Epidermal melanocyte (primary cell): ENCODE data around the gene RASSF4.
A peak's percentile ranks its signal among the peaks of the same experiment; 100 is the strongest.

Experiments used
- DNase-seq: peaks from one replicate; pipeline ENCODE4 v3.0.0; 2011; ENCODE audit warnings: low spot score; ENCODE audit not compliant: insufficient read length

The RASSF4 gene

DNA sequence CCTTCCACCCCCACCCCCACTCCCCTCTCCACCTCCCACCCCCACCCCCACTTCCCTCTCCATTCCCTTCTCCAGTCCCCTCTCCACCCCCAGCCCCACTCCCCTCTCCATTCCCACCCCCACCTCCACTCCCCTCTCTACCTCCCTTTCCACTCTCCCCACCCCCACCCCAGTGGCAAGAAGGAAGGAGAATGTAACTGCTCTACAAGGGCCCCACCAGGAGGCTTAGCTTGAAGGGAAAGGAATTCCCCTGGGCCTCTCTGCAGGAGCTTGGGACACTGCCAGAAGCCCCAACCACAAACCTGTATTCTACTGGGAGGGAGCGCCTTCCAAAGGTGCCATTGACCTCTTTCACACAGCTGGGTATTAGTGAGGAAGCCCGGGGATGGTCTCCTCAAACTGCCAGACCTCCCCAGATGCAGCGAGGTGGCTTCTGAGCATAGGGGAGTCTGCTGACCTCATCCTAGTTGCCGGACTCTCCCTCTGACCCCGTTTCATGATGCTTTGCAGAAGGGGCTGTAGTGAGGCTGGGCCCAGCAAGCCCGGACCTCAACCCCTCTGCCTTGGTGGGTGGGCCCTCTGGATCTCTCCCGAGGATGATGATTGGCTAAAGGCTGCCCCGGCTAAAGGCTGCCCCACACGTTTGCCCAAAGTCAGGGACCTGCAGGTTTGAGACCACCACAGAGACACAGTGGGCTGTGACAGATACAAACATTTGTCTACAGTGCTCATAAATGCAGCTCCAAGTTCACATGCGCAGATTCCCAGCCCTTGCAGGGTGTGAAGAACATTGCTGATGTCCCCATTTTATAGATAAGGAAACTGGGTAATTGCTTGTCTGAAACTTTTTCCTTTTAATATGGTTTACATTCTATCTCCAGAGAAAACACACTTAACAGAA is 16.1 kb downstream of the RASSF4 start:
- DNase-seq = no peak

DNA sequence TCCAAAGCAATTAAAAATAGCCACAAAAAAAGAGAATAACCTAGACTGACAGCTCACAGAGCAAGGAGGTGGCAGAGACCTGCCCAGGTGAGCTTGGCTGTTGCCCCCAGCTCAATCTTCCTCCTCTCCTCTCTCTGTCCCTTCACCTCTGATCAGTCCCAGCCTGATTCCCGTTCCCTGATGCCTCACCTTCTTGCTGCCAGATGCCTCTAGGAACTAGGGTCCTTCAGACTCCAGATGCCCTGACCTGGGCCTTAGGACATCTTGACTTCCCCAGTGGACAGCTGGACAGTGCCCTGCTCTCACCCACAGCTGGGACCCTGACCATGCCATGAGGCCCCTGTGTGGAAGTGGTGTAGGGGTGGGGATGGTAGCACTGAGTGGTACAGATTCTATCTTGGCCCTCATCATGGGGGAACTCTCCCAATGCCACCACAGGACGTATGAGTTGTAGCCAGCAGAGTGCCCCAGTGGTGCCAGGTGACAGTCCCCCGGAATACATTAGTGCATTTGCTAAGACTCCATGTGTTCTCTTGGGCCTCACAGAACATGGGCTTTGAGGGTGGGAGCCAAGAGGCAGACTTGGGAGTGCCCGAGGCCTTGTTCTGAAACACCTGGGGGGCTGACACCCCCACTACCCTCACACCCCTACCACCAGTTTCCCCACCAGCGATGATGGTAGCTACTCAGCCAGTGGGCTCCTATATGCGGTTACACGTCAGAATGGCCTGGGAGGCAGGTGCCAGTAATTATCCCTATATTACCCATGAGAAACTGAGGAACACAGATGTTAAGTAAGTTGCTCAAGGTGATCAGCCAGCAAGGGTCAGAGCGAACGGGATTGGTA is 17.0 kb downstream of the RASSF4 start:
- DNase-seq = no peak

DNA sequence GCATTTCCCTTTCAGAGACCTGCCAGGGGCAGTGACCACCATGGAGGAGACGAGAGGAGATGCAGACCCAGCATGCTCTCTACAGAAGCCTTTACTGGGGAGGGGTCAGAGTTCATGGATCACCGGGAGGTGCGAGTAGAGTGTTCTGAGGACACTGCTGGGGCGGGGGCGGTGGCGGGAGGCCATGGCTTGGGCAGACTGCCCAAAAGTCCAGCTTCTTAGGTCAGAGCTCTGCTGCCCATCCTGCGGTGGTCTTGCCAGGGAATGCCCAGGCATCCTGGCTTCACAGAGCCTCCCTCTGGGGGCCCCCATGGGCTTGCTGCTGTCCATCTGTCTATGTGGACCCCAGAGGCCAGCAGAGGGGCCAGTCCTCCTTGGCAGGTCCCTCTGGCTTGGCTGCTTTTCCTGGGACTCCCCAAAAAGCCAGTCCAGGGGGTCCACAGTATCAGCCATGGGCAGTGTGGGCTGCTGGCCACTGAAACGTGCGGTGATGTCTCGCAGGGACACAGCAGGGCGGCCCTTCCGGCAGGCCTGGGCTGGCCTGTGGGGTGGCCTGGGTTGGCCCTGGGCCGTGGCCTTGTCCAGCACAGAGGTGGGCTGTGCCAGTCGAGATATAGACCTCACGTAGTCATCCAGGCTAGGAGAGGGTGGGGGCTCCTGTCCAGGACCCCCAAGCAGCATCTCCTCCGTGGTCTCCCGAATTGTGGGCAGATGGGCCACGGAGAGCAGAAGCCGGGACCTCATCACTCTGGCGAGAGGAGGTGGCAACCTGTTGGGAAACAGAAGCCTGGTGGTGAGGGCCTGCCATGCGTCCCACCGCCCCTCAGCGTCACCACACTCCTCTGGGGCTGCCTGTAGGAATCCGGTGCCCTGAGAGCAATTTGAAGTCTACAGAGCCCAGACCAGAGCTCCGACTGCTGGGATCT is 17.9 kb downstream of the RASSF4 start:
- DNase-seq = no peak

DNA sequence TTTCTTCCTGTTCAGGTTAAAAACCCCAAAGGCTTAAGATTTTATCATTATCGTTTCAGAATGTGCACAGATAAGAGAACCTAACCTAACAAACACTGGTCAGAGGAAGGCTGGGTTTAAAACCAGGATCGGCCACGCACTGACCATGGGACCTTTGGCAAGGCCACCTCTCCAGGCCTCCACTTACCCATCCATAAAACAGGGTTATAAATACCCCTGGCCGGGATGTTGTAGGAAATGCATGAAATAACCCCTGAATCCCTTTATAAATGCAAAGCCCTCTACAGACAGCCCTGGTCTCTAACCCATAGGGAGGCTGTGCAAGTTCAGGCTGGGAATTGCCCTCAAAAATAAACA is 18.6 kb downstream of the RASSF4 start:
- no peak for DNase-seq

DNA sequence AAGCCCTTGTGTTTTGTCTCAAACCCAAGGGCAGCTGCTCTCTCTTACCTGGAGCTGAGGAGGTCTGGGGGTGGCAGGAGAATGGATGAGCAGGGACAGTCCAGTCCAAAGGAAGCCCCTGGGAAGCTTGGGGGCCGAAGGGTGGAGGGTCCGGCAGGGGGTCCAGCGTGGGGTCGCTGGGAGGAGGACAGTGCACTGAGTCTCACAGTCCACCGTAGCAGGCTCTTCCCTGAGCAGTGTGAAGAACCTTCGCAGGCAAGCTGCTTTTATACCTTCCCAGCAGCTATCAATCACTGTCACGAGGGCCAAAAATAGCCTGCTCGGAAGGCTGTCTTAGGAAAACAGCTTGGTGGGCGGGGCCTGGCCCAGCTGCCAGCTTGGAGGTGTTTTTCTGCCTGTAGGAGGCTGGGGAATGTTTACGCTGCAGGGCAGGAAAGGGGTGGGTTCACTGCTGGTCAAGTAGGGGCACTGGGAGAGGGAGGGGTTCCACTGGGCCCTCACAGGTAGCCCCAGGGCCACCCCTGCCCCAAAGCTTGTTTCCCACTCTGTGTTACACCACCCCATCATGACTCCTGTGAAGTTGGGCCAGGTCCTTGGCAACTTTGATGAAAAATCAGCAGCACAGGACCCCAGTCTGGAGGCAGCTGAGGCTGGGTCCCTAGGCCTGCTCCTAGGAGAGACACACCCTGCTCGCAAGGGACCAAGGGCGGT is 19.1 kb downstream of the RASSF4 start, which contains the start of gene DEPP1:
DEPP1 (minus strand) TSS at position 240 of the 711 bp plus-strand sequence. CDS start 779 bp downstream, outside the sequence.
- DNase-seq = peak; percentile 61

DNA sequence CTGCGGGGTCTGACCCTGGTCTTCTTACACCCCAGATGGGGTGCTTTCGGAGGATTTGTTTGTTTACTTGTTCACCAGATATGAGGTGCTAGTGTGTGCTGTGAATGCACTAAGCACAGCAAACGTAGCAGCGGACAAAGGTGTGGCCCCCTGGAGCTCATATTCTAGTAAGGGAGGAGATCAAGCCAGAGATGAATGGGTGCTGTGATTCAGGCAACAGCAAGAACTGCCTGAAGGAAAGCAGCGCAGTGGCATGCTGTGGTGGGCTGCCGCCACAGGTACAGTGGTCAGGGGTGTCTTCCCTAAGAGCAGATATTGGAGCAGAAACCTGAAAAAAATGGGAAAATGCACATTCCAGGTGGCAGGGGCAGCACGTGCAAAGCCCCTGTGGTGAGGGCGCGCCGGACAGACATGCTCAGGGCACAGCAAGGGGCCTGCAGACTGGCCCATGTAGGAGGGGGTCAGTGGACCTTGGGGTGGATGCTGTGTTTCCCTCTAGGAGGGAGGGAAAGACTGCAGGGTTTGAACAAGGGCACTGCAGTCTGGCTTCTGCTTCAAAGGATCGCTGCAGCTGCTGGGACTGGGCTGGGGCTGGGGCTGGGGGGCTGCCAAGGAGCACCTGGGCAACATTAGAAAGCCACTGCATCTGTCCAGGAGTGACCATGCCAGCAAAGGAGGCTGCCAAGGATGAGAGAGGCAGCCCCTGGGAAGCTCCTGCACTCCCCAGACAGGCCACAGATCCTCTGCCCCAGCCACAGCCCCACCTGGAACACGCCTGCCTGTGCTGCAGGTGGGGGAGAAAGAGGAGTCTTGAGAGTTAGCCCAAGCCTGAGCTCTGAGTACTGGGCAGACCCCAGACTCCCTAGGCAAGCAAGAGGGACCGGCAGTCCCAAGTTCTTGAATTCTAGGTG is 19.9 kb downstream of the RASSF4 start:
- no peak for DNase-seq

DNA sequence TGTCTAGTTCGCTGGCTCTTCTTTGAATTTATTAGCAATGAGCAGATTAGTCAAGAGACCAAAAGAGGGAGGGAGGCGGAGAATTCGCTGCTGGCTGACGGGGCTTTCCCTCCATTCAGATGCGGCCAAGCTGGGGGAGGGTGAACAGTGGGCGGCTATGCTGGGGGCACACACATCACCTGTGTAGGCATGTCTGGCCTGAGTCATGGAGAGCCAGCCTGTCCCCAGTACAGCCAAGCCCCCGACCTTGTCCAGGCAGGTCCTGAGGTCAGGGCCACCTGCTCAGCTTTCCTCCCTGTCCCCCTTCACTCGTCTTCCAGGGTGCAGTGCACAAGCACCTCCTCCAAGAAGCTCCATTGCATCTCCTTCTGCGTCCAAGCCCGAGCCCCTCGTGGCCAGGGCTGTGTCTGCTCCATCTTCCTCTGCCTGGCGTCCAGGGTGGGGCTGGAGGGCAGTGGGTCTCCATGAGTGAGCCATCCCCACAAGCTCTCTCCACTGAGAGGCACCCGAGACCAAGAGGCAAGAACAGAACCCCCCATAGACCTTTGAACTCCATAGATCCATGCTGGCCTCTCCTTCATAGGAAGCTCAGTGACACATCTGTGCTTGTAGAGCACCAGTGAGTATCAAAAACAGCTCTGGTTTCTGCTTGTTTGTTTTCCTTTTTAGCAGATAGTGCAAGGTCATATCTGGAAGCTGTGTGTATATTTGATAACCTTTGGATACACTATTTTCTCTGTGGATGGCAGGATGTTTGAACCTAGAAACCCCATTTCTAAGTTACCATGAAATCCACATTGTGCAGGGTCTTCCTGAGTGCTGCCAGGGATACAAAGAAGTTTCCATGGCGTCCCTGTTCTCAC is 20.9 kb downstream of the RASSF4 start:
- no peak for DNase-seq

DNA sequence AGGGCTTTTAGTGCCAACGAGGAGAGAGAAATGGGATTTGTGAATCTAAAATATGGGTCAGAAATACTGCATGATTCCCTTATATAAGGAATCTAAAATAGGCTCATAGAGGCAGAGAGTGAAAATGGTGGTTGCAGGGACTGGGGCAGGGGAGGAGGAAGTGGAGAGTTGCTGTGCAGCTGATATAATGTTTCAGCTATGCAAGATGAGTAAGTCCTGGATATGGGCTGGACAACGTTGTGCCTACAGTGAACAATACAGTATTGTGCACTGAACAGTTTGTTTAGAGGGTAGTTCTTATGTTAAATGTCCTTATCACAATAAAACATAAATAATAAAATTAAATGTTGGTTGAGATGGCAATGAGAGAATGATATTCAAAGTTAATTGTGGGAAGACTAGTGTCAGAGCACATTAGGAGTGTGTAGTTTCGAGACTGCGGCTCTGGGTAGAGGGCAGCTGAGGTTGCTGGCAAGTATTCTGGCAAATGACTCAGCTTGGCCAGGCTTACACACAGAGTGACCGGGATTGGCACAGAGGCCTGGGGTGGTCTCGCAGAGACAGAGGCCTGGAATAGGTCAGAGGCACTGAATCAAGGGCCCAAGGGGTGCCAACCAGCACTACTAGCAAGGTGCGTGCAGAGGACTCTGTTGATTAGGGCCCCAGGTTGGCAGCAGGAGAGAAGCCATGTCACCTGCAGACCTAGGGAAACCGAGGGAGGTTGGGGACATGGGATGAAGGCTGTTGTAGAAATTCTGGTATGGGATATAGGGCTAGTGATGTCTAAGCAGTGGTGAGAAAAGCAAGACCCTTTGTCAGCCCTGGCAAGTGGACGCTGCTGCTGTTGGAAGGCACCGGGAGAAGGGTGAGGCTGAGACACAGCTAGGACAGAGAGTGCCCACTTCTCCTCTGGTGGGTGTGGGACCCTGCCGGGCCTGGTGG is 21.8 kb downstream of the RASSF4 start:
- DNase-seq = peak; percentile 64

DNA sequence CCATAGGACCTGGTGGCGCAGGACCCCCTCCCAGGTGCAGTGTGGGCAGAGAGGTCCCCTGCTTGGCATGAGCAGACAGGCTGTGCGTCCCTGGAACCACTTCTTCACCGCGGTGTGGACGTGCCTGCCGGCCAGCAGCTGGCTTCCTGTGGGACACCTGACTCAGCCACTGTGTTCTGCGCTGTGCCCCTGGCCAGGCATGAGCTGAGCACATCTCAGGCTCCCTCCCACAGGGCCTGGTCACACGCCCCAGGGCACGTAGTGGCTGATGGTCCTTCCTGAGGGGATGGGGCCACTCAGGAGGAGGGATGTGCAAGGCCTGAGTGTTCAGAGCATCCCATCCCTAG is 22.5 kb downstream of the RASSF4 start:
- no peak for DNase-seq

DNA sequence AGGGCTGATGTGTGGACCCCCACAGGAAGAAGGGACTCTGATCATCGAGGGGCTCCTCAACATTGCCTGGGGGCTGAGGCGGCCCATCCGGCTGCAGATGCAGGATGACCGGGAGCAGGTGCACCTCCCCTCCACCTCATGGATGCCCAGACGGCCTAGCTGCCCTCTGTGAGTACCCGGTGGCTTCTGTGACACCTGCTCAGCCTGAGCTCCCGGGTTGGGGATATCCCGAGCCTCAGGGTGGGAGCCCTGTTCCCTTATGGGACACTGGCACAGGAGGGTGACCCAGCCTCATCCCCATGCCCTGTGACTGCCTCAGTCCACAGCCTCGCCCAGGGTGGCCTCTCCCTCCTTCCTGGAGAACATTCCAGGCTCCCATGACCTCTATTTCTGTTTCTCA is 22.9 kb downstream of the RASSF4 start:
- no peak for DNase-seq

DNA sequence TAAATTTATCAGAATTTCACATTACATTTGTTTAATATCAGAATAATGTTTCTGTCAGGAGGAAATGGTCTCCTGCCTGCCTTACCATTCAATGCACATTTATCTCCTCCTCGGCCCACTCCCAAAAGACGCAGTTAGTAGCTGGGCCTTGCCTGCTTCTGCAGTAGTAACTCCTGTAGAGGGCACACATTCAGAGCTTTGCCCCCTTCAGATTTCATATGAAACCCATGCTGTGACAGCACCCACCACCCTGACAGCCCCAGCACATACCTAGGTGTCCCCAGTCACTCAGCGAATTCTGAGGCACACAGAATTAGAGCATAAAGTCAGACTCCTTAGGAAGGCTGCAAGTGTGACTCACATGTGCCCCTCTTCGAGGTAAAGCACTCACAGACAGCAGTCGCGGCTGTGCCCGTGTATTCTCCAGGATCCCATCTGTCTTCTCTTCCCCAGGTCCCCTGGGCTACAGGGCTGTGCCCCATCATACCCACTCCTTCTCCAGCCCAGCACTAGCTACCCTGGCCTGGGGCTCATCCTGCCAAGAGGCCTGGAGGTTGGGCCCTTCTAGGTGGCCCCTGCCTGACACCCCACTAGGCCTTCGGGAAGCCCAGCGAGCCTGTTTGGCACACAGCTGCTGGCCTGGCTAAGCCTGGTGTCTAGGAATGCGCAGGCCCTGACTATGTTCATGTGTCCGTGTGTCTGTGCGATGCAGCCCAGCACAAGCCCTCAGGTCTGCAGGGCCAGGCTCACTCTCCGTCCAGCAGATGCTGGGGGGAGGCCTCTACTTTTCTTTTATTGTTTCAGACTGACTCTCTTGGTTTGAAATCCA is 23.7 kb downstream of the RASSF4 start:
- DNase-seq = no peak

DNA sequence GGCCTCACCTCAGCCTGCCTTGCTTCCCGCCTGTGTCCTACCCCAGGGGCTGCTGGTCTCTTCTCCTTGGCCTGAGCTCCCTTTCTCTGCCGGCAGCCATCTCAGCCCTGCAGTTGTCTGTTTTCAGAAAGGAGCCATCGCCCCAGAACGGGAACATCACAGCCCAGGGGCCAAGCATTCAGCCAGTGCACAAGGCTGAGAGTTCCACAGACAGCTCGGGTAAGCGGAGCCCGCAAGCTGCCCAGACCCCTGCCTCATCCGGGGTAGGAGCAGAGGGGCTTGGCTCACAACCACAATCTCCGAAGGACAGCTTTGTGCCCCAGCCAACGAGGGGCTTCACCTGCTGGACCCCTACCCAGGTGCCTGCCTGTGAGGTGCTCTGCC is 24.3 kb downstream of the RASSF4 start:
- DNase-seq = no peak

DNA sequence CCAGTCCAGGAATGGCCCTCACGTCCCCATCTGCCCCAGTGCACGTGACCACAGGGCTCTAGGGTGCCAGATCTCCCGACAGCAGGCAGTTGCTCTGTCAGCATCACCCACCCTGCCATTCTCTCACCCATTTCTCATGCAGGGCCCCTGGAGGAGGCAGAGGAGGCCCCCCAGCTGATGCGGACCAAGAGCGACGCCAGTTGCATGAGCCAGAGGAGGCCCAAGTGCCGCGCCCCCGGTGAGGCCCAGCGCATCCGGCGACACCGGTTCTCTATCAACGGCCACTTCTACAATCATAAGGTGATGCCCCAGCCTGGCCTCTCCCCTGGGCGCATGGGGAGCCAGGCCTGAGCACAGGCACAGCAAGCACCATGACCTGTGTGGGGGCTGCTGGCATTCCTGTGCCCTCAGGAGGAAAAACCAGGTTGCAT is 25.1 kb downstream of the RASSF4 start:
- no peak for DNase-seq

DNA sequence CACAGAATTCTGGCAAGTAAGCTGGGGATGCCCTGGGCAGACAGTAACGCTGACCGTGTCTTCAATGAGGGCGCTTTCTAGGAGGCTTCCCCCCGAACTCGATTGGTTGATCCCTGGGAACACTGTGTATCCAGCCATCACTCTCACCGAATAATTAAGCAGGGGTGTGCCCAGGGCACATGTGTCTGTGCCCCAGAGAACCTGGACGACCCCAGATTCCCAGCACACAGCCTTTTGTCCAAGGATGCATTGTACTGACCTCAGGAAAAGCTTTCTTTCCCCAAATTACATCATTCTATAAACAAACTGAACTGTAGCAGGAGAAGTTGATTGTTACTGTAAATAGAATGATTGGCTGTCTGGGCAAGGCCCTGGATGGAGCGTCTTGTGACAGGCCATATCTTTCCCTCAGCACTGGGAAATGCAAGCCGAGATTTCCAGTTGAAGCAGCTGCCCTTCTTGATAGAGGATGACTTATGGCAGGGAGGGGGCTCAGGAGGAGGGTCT is 25.6 kb downstream of the RASSF4 start:
- DNase-seq = no peak

DNA sequence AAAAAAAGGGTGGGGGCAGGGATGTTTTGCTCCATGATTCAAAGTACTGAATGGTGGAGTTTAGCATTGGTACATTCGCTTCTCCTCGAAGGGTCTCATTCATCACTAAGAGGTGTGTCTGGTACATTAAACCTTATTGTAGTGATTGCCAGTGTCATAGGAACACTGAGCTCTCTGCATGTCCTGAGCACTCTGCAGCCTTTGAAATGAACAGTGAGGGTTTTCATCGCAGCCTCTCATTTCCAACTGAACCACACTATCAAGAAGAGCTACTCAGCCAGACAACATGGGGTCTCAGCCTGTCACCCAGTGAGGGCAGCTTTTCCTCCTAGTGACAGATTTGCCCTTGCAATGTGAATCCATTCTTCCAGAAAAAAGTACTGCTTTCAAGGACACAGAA is 26.6 kb downstream of the RASSF4 start:
- DNase-seq = no peak

DNA sequence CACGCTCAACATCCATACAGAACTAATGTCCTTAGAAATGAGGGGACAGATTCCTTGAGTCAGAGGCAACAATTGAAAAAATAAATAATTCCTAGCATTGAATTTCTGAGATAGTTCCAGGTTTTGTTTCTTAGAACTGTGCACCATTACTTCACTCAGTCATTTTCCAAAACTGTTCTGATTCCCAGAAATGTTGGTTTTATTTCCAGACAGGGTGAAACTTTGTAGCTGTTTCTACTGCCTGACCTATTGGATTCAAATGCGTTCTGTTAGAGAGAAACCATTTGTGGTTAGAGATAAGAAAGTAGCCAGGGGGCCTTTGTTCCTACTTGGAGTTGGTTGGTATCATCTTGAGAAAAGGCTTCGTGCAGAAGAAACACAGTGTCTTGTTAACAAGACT is 27.1 kb downstream of the RASSF4 start:
- DNase-seq = no peak
